Trophoblast cell (in vitro differentiated cells and primary cell): Measurements from ENCODE around the gene B4GALNT1.

Experiments
- DNase-seq, 2 donors: peaks; one replicate each; pipeline ENCODE4 v3.0.0-alpha.2; 2016
- H2AFZ ChIP-seq: 2 replicates; pipeline ENCODE4 v1.6.1; 2013; ENCODE audit warnings: low read length, moderate library complexity, mild to moderate bottlenecking; ENCODE audit not compliant: insufficient read depth, poor library complexity
- H2AK5ac ChIP-seq: 2 replicates; pipeline ENCODE4 v1.6.1; 2013; ENCODE audit warnings: mild to moderate bottlenecking, low read length
- H2BK120ac ChIP-seq: 2 replicates; pipeline ENCODE4 v1.6.1; 2013; ENCODE audit warnings: low read length, mild to moderate bottlenecking, moderate library complexity; ENCODE audit not compliant: insufficient read depth, poor library complexity
- H2BK12ac ChIP-seq: 2 replicates; pipeline ENCODE4 v1.6.1; 2013; ENCODE audit warnings: mild to moderate bottlenecking, low read length, moderate library complexity
- H2BK5ac ChIP-seq: 2 replicates; pipeline ENCODE4 v1.6.1; 2013; ENCODE audit warnings: low read length, low read depth, moderate library complexity, mild to moderate bottlenecking; ENCODE audit not compliant: poor library complexity
- H3K14ac ChIP-seq: 2 replicates; pipeline ENCODE4 v1.6.1; 2013; ENCODE audit warnings: mild to moderate bottlenecking, low read length
- H3K18ac ChIP-seq: 2 replicates; pipeline ENCODE4 v1.6.1; 2013; ENCODE audit warnings: mild to moderate bottlenecking, low read length
- H3K23ac ChIP-seq: 2 replicates; pipeline ENCODE4 v1.6.1; 2013; ENCODE audit warnings: low read length
- H3K27ac ChIP-seq: 2 replicates; pipeline ENCODE4 v1.5.1; 2013; ENCODE audit warnings: low read depth, mild to moderate bottlenecking, inconsistent platforms, low read length, moderate library complexity
- H3K27me3 ChIP-seq: 2 replicates; pipeline ENCODE4 v1.6.1; 2013; ENCODE audit warnings: inconsistent platforms, mild to moderate bottlenecking, low read length, moderate library complexity; ENCODE audit not compliant: insufficient read depth
- H3K36me3 ChIP-seq, 2 experiments: 1 replicate in 1 of 2; 2 replicates in 1 of 2; pipeline ENCODE4 v1.6.1; 2013; ENCODE audit warnings: low read length in 2 of 2, mild to moderate bottlenecking in 2 of 2, moderate library complexity in 1 of 2; ENCODE audit not compliant: insufficient read depth in 2 of 2, control insufficient read depth in 1 of 2
- H3K4ac ChIP-seq: 2 replicates; pipeline ENCODE4 v1.6.1; 2013; ENCODE audit warnings: low read depth, mild to moderate bottlenecking, low read length, moderate library complexity
- H3K4me1 ChIP-seq, 2 experiments: 1 replicate in 1 of 2; 2 replicates in 1 of 2; pipeline ENCODE4 v1.6.1; 2013; ENCODE audit warnings: low read length in 2 of 2, mild to moderate bottlenecking in 2 of 2, moderate library complexity in 1 of 2; ENCODE audit not compliant: insufficient read depth in 2 of 2, control insufficient read depth in 1 of 2
- H3K4me2 ChIP-seq: 2 replicates; pipeline ENCODE4 v1.6.1; 2013; ENCODE audit warnings: inconsistent platforms, mild to moderate bottlenecking, low read length, moderate library complexity
- H3K4me3 ChIP-seq: 2 replicates; pipeline ENCODE4 v1.5.1; 2013; ENCODE audit warnings: mild to moderate bottlenecking, low read depth, low read length, inconsistent platforms
- H3K79me1 ChIP-seq: one replicate; pipeline ENCODE4 v1.6.1; 2013; ENCODE audit warnings: low read length
- H3K79me2 ChIP-seq: 2 replicates; pipeline ENCODE4 v1.6.1; 2013; ENCODE audit warnings: low read length, mild to moderate bottlenecking; ENCODE audit not compliant: control insufficient read depth, insufficient read depth, poor library complexity
- H3K9ac ChIP-seq: 2 replicates; pipeline ENCODE4 v1.6.1; 2013; ENCODE audit warnings: mild to moderate bottlenecking, low read length
- H3K9me3 ChIP-seq: 2 replicates; pipeline ENCODE4 v1.6.1; 2013; ENCODE audit warnings: low read depth, mild to moderate bottlenecking, control low read depth, inconsistent platforms, low read length; ENCODE audit not compliant: insufficient read depth
- H4K12ac ChIP-seq: 2 replicates; pipeline ENCODE4 v1.6.1; 2013; ENCODE audit warnings: low read depth, mild to moderate bottlenecking, low read length, moderate library complexity
- H4K8ac ChIP-seq: 2 replicates; pipeline ENCODE4 v1.6.1; 2013; ENCODE audit warnings: low read depth, mild to moderate bottlenecking, low read length, moderate library complexity
- H4K91ac ChIP-seq: one replicate; pipeline ENCODE4 v1.6.1; 2013; ENCODE audit warnings: low read depth, mild to moderate bottlenecking, low read length, moderate library complexity
- WGBS: extraction: QIAGEN DNeasy Blood & Tissue Kit; methylation state at CpG from one replicate; pipeline ENCODE4 v1.1.7; 2013; ENCODE audit warnings: missing lambda C conversion rate; ENCODE audit not compliant: insufficient read length, insufficient coverage; ENCODE audit errors: extremely low coverage; 5-methylcytosine and 5-hydroxymethylcytosine counted together

The B4GALNT1 gene

DNA sequence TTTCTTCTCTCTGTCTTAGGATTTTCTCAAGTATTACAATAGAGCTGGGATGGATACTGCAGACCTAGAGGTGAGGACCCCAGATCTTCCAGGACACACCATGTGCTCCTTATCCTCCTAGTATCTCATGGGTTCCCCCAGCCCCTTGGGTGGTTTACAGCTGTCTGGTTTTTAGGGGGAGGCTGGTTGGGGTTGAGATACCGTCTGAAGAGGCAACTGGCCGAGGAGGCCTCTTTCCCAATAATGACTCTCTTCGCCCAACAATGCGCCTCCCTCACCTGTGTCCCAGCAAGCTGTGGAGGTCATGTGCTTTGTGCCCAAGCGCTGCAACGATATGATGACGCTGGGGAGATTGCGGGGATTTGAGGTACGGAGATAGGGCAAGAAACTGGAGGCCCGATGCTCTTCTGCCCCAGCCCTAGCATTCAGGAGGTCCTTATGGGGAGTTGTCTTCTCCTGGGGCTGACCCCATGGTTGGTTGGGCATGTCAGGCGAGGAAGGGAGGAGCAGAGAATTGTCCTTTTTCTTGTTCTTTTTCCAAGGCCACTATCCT, 18.0 kb downstream of the B4GALNT1 start:
- Histone ChIP-seq H2BK12ac (no peak overlapping the region), H3K4me2 (no peak overlapping the region)
- no peak for DNase-seq

DNA sequence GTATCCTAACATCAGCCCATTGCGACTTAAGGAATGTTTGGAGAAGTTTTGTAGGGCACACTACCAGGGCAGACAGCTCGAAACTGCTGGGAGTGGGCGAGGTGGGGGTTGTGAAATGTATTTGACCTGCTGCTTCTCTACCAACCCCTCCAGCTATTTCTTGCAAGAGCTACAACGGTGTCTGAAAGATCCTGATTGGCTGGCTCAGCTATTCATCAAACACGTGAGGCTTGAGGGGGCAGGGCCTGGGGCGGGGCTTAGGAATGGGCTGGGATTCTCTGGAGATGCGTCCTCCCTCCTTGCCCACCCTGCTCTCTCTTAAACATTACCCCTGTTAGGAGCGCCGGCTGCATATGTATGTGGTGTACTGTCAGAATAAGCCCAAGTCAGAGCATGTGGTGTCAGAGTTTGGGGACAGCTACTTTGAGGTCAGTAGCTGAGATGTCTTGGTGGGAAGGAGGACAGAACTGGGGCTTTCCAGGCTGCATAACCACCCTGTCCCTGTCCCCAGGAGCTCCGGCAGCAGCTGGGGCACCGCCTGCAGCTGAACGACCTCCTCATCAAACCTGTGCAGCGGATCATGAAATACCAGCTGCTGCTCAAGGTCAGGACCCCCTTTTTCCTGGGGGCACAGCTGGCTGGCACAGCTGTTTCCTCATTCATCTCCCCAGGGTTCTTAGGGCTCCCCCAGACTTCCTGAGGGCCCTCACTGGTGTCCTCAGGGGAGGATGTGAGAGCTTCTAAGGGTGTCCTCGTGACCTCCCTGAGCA, 18.6 kb downstream of the B4GALNT1 start:
- no peak overlapping the region for H2BK12ac ChIP-seq
- peaks cover 5% of the 10 kb centered on the region for H3K9me3 ChIP-seq
- no peak overlapping the region for H3K4me3 ChIP-seq
- peaks cover 0 to 4% of the 10 kb centered on the region in 2 experiments for H3K36me3 ChIP-seq
- no peak overlapping the region for H2BK120ac ChIP-seq
- no peak overlapping the region for H3K4me2 ChIP-seq
- no peak overlapping the region for H2BK5ac ChIP-seq
- no peak overlapping the region for H3K9ac ChIP-seq
- H4K8ac ChIP-seq, result no peak overlapping the region
- no peak overlapping the region for H2AFZ ChIP-seq
- H2AK5ac ChIP-seq, result no peak overlapping the region
- H3K14ac ChIP-seq, result no peak overlapping the region
- no peak overlapping the region for H4K12ac ChIP-seq
- no peak overlapping the region for H3K18ac ChIP-seq
- DNase-seq, result no peak
- no peaks in the 10 kb centered on the region for H3K79me2 ChIP-seq
- no peak overlapping the region for H3K23ac ChIP-seq
- peaks cover 37% of the 10 kb centered on the region for H3K27me3 ChIP-seq
- H3K4ac ChIP-seq, result no peak overlapping the region
- no peak overlapping the region for H4K91ac ChIP-seq
- no peak overlapping the region for H3K27ac ChIP-seq
- WGBS, result no CpG with 5 or more reads among the region's 14 CpGs
- H3K4me1 ChIP-seq, result peaks cover 3 to 4% of the 10 kb centered on the region in 2 experiments
- H3K79me1 ChIP-seq, result peaks cover 6% of the 10 kb centered on the region

More for the DNA sequence above, 18.0 kb downstream of the B4GALNT1 start:
- no peak overlapping the region for H3K9ac ChIP-seq
- H2BK120ac ChIP-seq, result no peak overlapping the region
- peaks cover 0 to 4% of the 10 kb centered on the region in 2 experiments for H3K36me3 ChIP-seq
- no peak overlapping the region for H3K18ac ChIP-seq
- H2AK5ac ChIP-seq, result no peak overlapping the region
- H2BK5ac ChIP-seq, result no peak overlapping the region
- peaks cover 40% of the 10 kb centered on the region for H3K27me3 ChIP-seq
- H2AFZ ChIP-seq, result no peak overlapping the region
- no peak overlapping the region for H4K12ac ChIP-seq
- no peak overlapping the region for H4K8ac ChIP-seq
- H3K79me2 ChIP-seq, result no peaks in the 10 kb centered on the region
- no peak overlapping the region for H3K23ac ChIP-seq
- no peak overlapping the region for H3K14ac ChIP-seq
- peaks cover 5% of the 10 kb centered on the region for H3K9me3 ChIP-seq
- peaks cover 3 to 4% of the 10 kb centered on the region in 2 experiments for H3K4me1 ChIP-seq
- WGBS, result no CpG with 5 or more reads among the region's 11 CpGs
- peaks cover 6% of the 10 kb centered on the region for H3K79me1 ChIP-seq
- H4K91ac ChIP-seq, result no peak overlapping the region
- no peak overlapping the region for H3K4ac ChIP-seq
- no peak overlapping the region for H3K27ac ChIP-seq
- H3K4me3 ChIP-seq, result no peak overlapping the region

DNA sequence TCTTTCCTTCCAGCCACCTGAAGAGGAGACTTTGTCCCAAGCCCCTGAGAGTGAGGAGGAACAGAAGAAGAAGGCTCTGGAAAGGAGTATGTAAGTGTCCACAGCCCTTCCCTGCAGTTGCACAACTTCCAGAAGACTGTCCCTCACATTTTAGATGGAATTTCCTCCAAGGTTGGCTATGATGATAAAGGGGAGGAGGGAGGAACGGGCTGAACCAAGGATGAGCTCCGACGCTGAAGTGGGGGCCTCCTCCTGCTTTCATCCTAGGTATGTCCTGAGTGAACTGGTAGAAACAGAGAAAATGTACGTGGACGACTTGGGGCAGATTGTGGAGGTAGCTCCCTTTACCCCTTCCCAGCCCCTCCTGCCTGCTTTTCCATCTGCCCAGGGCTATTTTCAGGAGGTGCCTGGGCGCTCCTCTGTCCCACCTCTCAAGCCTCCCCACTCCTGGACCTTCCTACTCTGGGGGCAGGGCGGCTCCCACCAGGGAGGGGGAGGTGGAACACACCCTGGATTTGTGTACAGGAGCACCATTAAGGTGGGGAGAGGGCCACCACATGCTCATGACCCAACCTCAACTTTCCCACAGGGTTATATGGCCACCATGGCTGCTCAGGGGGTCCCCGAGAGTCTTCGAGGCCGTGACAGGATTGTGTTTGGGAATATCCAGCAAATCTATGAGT, 19.4 kb downstream of the B4GALNT1 start:
- H3K27ac ChIP-seq, result no peak overlapping the region
- H3K18ac ChIP-seq, result no peak overlapping the region
- no peak overlapping the region for H4K91ac ChIP-seq
- no peak overlapping the region for H3K4ac ChIP-seq
- no peak overlapping the region for H2BK12ac ChIP-seq
- H4K12ac ChIP-seq, result no peak overlapping the region
- H3K36me3 ChIP-seq, result peaks cover under 1 to 4% of the 10 kb centered on the region in 2 experiments
- H2AFZ ChIP-seq, result no peak overlapping the region
- H3K79me2 ChIP-seq, result no peaks in the 10 kb centered on the region
- H2BK120ac ChIP-seq, result no peak overlapping the region
- peaks cover 3 to 4% of the 10 kb centered on the region in 2 experiments for H3K4me1 ChIP-seq
- H3K4me2 ChIP-seq, result no peak overlapping the region
- H3K4me3 ChIP-seq, result no peak overlapping the region
- no CpG with 5 or more reads among the region's 10 CpGs for WGBS
- H3K79me1 ChIP-seq, result peaks cover 6% of the 10 kb centered on the region
- peaks cover 5% of the 10 kb centered on the region for H3K9me3 ChIP-seq
- H3K9ac ChIP-seq, result no peak overlapping the region
- H2AK5ac ChIP-seq, result no peak overlapping the region
- no peak overlapping the region for H3K23ac ChIP-seq
- no peak overlapping the region for H2BK5ac ChIP-seq
- H4K8ac ChIP-seq, result no peak overlapping the region
- peaks cover 30% of the 10 kb centered on the region for H3K27me3 ChIP-seq
- no peak for DNase-seq
- H3K14ac ChIP-seq, result no peak overlapping the region

- H3K36me3 ChIP-seq, result peaks cover 3 to 4% of the 10 kb centered on the region in 2 experiments
- H2AFZ ChIP-seq, result no peak overlapping the region
- H3K4me3 ChIP-seq, result no peak overlapping the region
- no peak overlapping the region for H3K18ac ChIP-seq
- H3K14ac ChIP-seq, result no peak overlapping the region
- H4K8ac ChIP-seq, result no peak overlapping the region
- H3K79me1 ChIP-seq, result peaks cover 6% of the 10 kb centered on the region
- no peak for DNase-seq
- no peak overlapping the region for H3K23ac ChIP-seq
- no peak overlapping the region for H3K27ac ChIP-seq
- H3K4me1 ChIP-seq, result peaks cover 3 to 4% of the 10 kb centered on the region in 2 experiments
- no peak overlapping the region for H3K4ac ChIP-seq
- H2BK120ac ChIP-seq, result no peak overlapping the region
- no peak overlapping the region for H2BK12ac ChIP-seq
- H4K91ac ChIP-seq, result no peak overlapping the region
- no peak overlapping the region for H3K4me2 ChIP-seq
- WGBS, result no CpG with 5 or more reads among the region's 10 CpGs
- H4K12ac ChIP-seq, result no peak overlapping the region
- no peak overlapping the region for H3K9ac ChIP-seq
- H3K79me2 ChIP-seq, result no peaks in the 10 kb centered on the region
- peaks cover 5% of the 10 kb centered on the region for H3K9me3 ChIP-seq
- H3K27me3 ChIP-seq, result peaks cover 24% of the 10 kb centered on the region
- no peak overlapping the region for H2AK5ac ChIP-seq
- no peak overlapping the region for H2BK5ac ChIP-seq
Measured at GRCh38 chr12:57612711-57613426, 20.1 kb downstream of the B4GALNT1 start.
